Measurements from ENCODE around the gene EFEMP2. TPM values are rescaled to one million over a fixed set of nuclear protein-coding genes. Genes with fewer than 3 reads are reported as not detected.
A peak's percentile ranks its signal among the peaks of the same experiment; 100 is the strongest.

EFEMP2 gene
- total and polyA plus RNA-seq, 2 donors (not counting 1 experiment from before 2014, with no cell fraction given) = 9.5 to 14.7 TPM

DNA sequence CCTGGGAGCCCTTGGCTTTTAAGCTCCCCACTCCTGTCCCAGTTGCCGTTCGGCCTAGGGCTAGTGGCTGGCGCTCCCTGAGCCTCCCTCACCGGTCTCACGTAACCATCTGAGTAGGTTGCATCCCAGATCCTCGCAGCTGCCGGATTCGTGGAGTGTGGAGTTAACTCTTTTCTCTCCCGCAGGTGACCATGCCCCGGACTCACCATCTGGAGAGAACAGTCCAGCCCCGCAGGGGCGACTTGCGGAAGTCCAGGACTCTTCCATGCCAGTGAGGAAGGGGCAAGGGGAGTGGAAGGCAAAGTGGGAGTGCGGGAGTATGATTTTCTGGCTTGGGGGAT lies 11.5 kb downstream of the EFEMP2 start:
- H3K79me2 ChIP-seq (ENCODE audit: control insufficient read depth, insufficient read depth, low read length) = peaks cover 44% of the 10 kb centered on the region
- ChIA-PET CTCF (interaction anchor here (2.1 to 8.6 kb wide), 5 partner anchors 10 to 149 kb away, joined by 9 to 244 read pairs (median 15); partner anchors contain the start of genes BANF1, CCDC85B, EFEMP2 and EIF1AD), POLR2A (interaction anchor here (0.9 to 4.8 kb wide), 5 partner anchors 9 to 141 kb away, joined by 4 to 65 read pairs (median 20); partner anchors contain the start of genes BANF1, CCDC85B and FIBP)
- H3K27me3 ChIP-seq (replicated peaks in 1 of 4; ENCODE audit: control extremely low read depth in 1 of 4, control insufficient read depth in 3 of 4, insufficient read depth in 4 of 4, low read length in 3 of 4) = no peaks in the 10 kb centered on the region
- H3K27ac ChIP-seq (ENCODE audit: low read length in 2 of 2) = peak overlapping the region in 1 of 2 donors; percentile 77
- H3K4me1 Mint-ChIP-seq = peaks cover 33% of the 10 kb centered on the region
- WGBS (ENCODE audit: insufficient coverage) = 20% methylated on average over 10 of the region's 14 CpGs
- peaks cover 50% of the 10 kb centered on the region for H4K20me1 ChIP-seq (ENCODE audit: control insufficient read depth, insufficient read depth, low read length, poor library complexity, severe bottlenecking)
- peaks cover 21 to 40% of the 10 kb centered on the region in 2 donors for H3K4me1 ChIP-seq (ENCODE audit: control insufficient read depth in 2 of 2, insufficient read depth in 2 of 2, low read length in 2 of 2)
- peak overlapping the region; percentile 79 for H3K9ac ChIP-seq (ENCODE audit: low read length)
- DNase-seq (no peak), ATAC-seq (ENCODE audit: low read depth) (no peak)
- no peaks in the 10 kb centered on the region for H3K9me3 ChIP-seq (ENCODE audit: control extremely low read depth in 1 of 3, control insufficient read depth in 2 of 3, insufficient read depth in 1 of 3, low read length in 2 of 3)
- intact Hi-C loops (cut with micrococcal nuclease) = no loop called here
- no peaks in the 10 kb centered on the region for H3K27me3 Mint-ChIP-seq
- H3K27ac Mint-ChIP-seq = peak overlapping the region; percentile 98
- no peak for TF ChIP-seq EZH2 (IDR thresholded peaks at IDR 0.05; ENCODE audit: borderline replicate concordance, insufficient read depth, low read depth, low read length, poor library complexity, severe bottlenecking)
- TF ChIP-seq, protein P1, sequence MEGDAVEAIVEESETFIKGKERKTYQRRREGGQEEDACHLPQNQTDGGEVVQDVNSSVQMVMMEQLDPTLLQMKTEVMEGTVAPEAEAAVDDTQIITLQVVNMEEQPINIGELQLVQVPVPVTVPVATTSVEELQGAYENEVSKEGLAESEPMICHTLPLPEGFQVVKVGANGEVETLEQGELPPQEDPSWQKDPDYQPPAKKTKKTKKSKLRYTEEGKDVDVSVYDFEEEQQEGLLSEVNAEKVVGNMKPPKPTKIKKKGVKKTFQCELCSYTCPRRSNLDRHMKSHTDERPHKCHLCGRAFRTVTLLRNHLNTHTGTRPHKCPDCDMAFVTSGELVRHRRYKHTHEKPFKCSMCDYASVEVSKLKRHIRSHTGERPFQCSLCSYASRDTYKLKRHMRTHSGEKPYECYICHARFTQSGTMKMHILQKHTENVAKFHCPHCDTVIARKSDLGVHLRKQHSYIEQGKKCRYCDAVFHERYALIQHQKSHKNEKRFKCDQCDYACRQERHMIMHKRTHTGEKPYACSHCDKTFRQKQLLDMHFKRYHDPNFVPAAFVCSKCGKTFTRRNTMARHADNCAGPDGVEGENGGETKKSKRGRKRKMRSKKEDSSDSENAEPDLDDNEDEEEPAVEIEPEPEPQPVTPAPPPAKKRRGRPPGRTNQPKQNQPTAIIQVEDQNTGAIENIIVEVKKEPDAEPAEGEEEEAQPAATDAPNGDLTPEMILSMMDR (IDR thresholded peaks at IDR 0.05) = no peak
- H3K9me3 Mint-ChIP-seq (ENCODE audit: insufficient read depth) = no peaks in the 10 kb centered on the region
- peak overlapping the region; percentile 92 for H3K4me3 Mint-ChIP-seq
- peaks cover 0 to 53% of the 10 kb centered on the region in 2 experiments for H3K36me3 ChIP-seq (replicated peaks in 1 of 2; ENCODE audit: control extremely low read depth in 1 of 2, control insufficient read depth in 1 of 2, extremely low read depth in 1 of 2, insufficient read depth in 2 of 2, low read length in 1 of 2)
- H3K4me2 ChIP-seq (replicated peaks; ENCODE audit: low read depth, low read length, poor library complexity, severe bottlenecking) = peak overlapping the region; percentile 94
- peak overlapping the region; percentile 85 for H2AFZ ChIP-seq (ENCODE audit: insufficient read depth, low read depth, low read length, poor library complexity, severe bottlenecking)
- peak overlapping the region; percentile 81 to 98 (median 95) for H3K4me3 ChIP-seq (ENCODE audit: control extremely low read depth in 1 of 5, extremely low read depth in 1 of 5, insufficient read depth in 1 of 5, low read depth in 2 of 5, low read length in 4 of 5)

Measured in B cell (primary cell).